GM18873 (cell line): ENCODE results near the gene CEP41.

Experiments
- ATAC-seq: cut with Tn5 transposase; IDR thresholded peaks from one replicate; pipeline ENCODE4 v1.9.1; 2021; ENCODE audit warnings: mild to moderate bottlenecking, moderate library complexity, moderate number of reproducible peaks; ENCODE audit not compliant: unreplicated experiment, low FRiP score

CEP41 gene

GRCh38 chr7:130423501-130424037 lies 17.2 kb downstream of the CEP41 start:
- no peak for ATAC-seq

- ATAC-seq, result no peak
Observed at GRCh38 chr7:130421684-130422083, 19.1 kb downstream of the CEP41 start.

DNA sequence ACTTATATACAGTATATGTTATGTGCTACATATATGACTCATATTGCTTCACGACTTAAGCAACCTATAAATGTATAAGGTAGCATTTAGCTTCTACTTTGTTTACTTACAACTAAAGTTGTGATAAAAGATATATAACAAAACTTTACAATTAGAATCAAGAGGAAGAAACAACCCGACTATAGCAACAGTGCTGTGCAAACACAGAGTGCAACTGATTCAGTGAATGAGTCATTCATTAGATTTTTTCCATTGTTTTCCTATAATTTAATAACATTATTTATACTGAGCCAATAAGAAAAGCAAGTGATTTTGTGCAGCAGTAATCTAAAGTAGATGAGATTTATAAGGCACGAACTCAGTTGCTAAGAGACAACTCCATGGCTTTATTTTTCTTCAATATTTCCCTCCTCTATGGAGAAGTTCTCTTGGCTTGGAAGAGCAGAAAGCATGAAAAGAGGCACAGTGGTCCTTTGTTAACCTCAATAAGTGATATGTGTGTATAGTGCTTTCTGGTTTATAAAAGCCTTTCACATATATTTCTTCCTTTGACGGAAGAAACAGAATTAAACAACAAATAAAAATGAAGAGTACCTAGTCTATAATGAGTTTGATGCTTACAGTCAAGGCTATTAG lies 19.8 kb downstream of the CEP41 start:
- ATAC-seq, result no peak

DNA sequence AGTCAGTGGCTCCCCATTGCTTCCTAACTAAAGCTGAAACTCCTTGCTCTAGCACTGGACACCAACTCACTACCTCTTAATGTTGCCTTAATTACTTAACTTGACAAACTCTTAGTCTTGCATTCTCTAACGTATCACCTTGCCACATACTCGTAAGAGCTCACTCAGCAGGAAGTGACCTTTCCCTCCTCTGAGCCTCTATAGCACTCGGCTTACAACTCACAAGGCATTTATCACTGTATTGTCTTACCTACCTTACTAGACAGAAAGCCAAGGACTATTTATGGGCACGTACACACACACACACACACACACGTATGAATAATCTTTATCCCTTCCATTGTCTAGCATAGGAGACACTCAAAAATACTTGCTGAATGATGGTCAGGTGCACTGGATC lies 21.2 kb downstream of the CEP41 start:
- ATAC-seq, result no peak

- no peak for ATAC-seq
Observed at GRCh38 chr7:130418306-130418705, 22.5 kb downstream of the CEP41 start.

DNA sequence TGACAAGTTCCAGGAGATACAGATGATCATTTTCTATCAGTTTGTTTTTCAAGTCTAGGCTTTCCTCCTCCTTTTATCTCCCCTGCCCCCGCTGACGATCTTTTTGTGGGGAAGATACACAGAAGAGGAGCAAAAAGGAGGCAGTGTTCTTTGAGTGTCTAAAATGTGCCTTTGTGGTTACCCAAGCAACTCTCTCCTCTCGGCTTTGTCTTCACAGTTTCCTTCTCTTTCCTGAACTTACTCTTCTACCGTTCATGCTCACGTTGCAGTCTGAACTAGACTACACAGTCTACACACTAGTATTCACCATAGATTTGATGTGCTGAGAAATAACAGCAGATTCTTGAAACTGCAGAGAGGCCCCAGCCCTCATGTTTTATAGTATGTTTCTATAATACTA lies 23.6 kb downstream of the CEP41 start:
- ATAC-seq, result no peak

DNA sequence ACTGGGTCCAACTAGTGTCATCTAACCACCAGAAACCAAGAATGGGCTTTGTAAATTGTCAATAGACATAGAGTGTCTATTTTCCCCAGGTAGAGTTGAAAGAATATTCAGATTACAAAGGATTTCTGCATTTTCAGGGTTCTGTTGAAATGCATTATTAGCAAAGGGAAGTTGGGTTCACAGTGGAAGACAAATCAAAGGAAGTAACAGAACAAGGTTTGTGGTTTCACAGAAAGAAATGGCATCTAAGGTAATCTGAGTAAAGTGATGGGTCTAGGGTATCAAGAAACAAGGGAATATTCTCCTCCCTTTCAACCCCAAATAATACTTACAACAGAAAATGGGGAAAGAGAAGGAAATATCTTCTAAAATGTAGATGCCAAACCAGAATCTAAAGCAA lies 25.8 kb downstream of the CEP41 start:
- ATAC-seq, result no peak

GRCh38 chr7:130413201-130413600 lies 27.6 kb downstream of the CEP41 start:
- ATAC-seq, result no peak

GRCh38 chr7:130410868-130411541 lies 29.8 kb downstream of the CEP41 start:
- no peak for ATAC-seq

DNA sequence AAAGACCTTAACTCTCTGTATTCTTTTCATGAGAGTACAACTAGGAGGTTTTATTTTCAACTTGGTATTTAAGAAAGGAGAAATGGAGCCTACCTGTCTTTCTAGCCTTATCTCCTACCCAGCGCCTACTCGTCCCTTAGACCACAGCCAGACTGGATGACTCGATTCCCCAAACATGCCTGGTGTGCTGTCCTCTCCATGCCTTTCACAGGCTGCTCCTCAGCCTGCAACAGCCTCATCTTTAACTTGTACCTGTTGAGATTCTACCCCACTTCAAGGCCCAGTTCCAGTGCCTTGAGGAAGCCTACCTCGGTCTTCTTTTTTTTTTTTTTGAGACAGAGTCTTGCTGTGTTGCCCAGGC lies 31.1 kb downstream of the CEP41 start:
- no peak for ATAC-seq

- ATAC-seq, result no peak
Observed at GRCh38 chr7:130409067-130409711, 31.6 kb downstream of the CEP41 start.

GRCh38 chr7:130405003-130405402 lies 35.8 kb downstream of the CEP41 start:
- no peak for ATAC-seq

DNA sequence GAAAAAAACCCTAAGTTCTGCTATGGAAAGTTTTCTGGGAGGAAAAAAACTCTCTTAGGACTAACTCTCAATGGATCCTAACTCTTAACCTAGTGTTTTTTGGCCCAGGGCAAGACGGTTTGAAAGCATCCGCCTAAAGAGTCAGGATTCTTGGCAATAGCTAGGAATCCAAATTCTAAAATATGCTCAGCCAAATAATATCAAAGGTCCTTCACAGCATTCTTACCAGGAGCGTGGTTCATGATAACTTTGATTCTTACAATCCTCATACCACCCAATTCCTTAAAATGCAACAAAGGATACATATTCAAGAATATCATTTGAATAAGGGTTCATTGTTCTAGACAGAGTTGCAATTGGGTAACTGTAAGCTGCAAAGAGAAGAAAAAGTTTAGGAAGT lies 39.2 kb downstream of the CEP41 start:
- no peak for ATAC-seq

GRCh38 chr7:130401101-130401500 lies 39.7 kb downstream of the CEP41 start:
- ATAC-seq, result no peak

GRCh38 chr7:130400120-130400572 lies 40.7 kb downstream of the CEP41 start:
- ATAC-seq, result no peak

DNA sequence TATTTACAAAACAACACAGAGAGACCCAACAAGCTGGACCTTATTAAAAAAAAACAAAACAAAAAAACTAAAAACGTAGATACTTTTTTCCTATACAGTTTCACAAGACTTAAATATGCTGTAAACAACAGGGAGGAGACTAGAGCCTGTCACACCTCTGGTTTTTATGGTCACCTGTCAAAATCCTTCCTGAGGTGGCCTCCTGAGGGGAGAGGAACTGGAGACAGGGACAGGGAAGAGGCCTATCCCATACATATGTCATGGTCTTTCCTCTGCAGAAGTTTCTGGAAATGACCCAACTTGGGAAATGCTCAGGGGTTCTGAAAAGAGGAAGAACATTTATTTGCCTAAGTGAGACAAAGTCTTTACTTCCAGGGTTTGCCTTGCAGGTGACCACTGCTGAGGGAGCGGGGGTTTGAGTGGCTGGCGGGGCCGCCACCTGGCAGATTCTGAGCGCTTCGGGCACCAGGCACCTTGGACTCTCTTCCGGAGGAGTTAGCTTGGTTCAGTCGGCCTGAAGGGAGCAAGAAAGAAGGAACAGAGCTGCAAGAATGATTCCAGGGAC lies 42.2 kb downstream of the CEP41 start:
- ATAC-seq, result no peak

GRCh38 chr7:130397758-130398073 lies 43.1 kb downstream of the CEP41 start:
- no peak for ATAC-seq

GRCh38 chr7:130397051-130397757 lies 43.6 kb downstream of the CEP41 start:
- no peak for ATAC-seq

- ATAC-seq, result no peak
Observed at GRCh38 chr7:130396109-130396508, 44.7 kb downstream of the CEP41 start.

DNA sequence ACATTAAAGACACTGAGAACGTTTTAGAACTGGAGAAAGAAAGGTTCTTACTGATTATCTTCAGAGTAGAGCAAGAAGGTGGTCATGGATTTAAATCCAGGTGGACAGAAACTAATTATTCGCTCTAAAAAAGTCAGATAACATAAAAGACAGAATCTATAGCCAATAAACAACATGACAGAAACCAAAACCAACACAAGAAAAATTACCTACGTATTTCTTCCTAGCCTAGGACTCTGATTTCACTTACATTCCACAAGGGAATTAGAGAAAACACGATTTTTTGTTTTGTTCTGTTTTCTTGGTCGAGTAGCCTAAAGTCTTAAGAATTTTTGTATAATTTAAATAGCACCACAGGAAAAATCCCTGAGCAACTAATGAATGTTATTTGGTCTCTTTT lies 45.4 kb downstream of the CEP41 start:
- ATAC-seq, result no peak
